Measurements from ENCODE around the gene TWNK. TPM values are rescaled to one million over a fixed set of nuclear protein-coding genes. Genes with fewer than 3 reads are reported as not detected.

The TWNK gene
- total and polyA plus RNA-seq, 10 of the 15 experiments (the other 5 are each of a cell fraction or from before 2014, with no cell fraction given) = 13.6 to 32.8 (median 18.0) TPM

DNA sequence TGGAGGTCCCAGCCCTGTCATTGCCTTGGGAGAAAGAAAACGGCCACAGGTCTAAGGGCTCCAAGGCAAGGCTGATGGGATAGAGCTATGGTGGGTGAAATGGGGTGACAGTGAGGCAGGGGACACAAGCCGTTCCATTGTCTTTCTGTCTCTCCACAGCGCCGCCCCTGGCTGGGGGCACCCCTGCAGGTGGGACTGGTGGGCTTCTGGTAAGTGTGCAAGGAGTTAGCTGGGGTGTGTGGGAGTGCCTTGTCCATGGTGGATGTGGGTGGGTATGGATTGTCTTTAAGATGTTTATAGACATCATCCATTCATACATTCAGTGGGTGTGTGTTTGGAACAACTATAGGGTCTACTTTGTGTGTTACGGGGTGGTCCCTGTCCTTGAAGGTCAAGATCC, 51.1 kb downstream of the TWNK start:
- no peaks in the 10 kb centered on the region for H4K20me1 ChIP-seq (ENCODE audit: control insufficient read depth, insufficient read depth)
- POLR2A ChIA-PET = no interaction called here
- FAIRE-seq (no peak), ATAC-seq (no peak), DNase-seq (ENCODE audit: low read depth, low spot score) (no peak)
- 38% methylated on average over 5 of the region's 5 CpGs for WGBS (ENCODE audit: insufficient coverage, insufficient replicate concordance, low lambda C conversion rate, missing lambda C conversion rate)
- CTCF ChIA-PET = interaction anchor here (3.6 to 24.4 kb wide), 3 partner anchors 22 to 104 kb away, joined by 18 to 885 read pairs (median 90); partner anchors contain the start of gene KAZALD1
- TF ChIP-seq ZNF207 (IDR thresholded peaks at IDR 0.05; ENCODE audit: borderline replicate concordance) (no peak), PAX8 (IDR thresholded peaks at IDR 0.05) (no peak), NR2C2 (IDR thresholded peaks at IDR 0.05; ENCODE audit: borderline replicate concordance, control insufficient read depth, insufficient read length, low read depth) (no peak)
- no peaks in the 10 kb centered on the region for H3K79me2 ChIP-seq (ENCODE audit: control insufficient read depth, insufficient read depth, low read length)
- BruUV-seq (replicated peaks) = no TSS peak
- RAD21 ChIA-PET (ENCODE audit: unreplicated experiment) = interaction anchor here (0.6 kb wide), 1 partner anchor 764 kb away, joined by 3 read pairs; no protein-coding TSS in a partner anchor
- no peaks in the 10 kb centered on the region for H3K27me3 ChIP-seq (replicated peaks in 1 of 2; ENCODE audit: control insufficient read depth in 2 of 2, insufficient read depth in 2 of 2, low read length in 1 of 2)
- H3K9me3 ChIP-seq (replicated peaks; ENCODE audit: control insufficient read depth, insufficient read depth, low read length) = no peaks in the 10 kb centered on the region
- intact Hi-C loops (cut with micrococcal nuclease; ENCODE audit: unreplicated experiment) = no loop called here
- no peak overlapping the region for H2AFZ ChIP-seq (ENCODE audit: control insufficient read depth, low read depth, low read length)
- no peaks in the 10 kb centered on the region for H3K36me3 ChIP-seq (ENCODE audit: control insufficient read depth in 2 of 2, insufficient read depth in 2 of 2, low read length in 1 of 2)
- H3K4me2 ChIP-seq (ENCODE audit: control insufficient read depth, insufficient read depth) = no peak overlapping the region
- H3K27ac ChIP-seq (ENCODE audit: control insufficient read depth, insufficient read depth) = no peak overlapping the region
- H3K4me3 ChIP-seq = no peak overlapping the region
- in situ Hi-C loops (cut with MboI) = loop anchor here (5.0 kb wide), 1 partner anchor 104 kb away; no protein-coding TSS in a partner anchor
- no peak overlapping the region for H3K9ac ChIP-seq (ENCODE audit: control insufficient read depth, insufficient read depth, low read length)
- H3K4me1 ChIP-seq (ENCODE audit: control insufficient read depth, insufficient read depth, low read length) = peaks cover 5% of the 10 kb centered on the region; the same call in 1 of the 2 replicates
- SMC1A ChIA-PET (ENCODE audit: uncharacterized antibody, unreplicated experiment) = interaction anchor here (1.2 to 1.3 kb wide), 2 partner anchors 12 to 19 kb away, joined by 3 to 5 read pairs; no protein-coding TSS in a partner anchor

DNA sequence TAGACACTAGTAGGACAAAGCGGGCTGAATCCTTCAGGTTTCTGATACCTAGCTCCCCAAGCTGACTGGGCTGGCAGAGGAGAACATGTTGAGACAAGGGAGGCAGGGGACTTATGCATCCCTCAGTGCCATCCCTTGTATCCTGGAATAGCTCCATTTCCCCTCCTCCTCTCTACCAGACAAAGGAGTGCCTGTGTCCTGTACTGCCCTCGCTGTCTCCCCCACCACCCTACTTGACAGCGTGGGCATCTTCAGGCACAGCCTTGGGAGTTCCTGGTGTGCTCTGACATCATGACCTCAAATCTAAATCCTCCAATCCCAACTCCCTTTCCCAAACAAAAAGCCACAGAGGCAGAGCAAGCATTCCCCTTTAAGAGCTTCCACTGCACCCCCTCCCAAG, 52.7 kb downstream of the TWNK start:
- intact Hi-C loops (cut with micrococcal nuclease; ENCODE audit: unreplicated experiment) (no loop called here), in situ Hi-C loops (cut with MboI) (no loop called here)
- RAD21 ChIA-PET (ENCODE audit: unreplicated experiment) = interaction anchor here (1.1 to 5.1 kb wide), 3 partner anchors 10 to 102 kb away, joined by 5 to 70 read pairs (median 15); no protein-coding TSS in a partner anchor
- Histone ChIP-seq H4K20me1 (ENCODE audit: control insufficient read depth, insufficient read depth) (no peaks in the 10 kb centered on the region), H3K36me3 (ENCODE audit: control insufficient read depth in 2 of 2, insufficient read depth in 2 of 2, low read length in 1 of 2) (no peaks in the 10 kb centered on the region), H2AFZ (ENCODE audit: control insufficient read depth, low read depth, low read length) (no peak overlapping the region), H3K27ac (ENCODE audit: control insufficient read depth, insufficient read depth) (no peak overlapping the region), H3K27me3 (replicated peaks in 1 of 2; ENCODE audit: control insufficient read depth in 2 of 2, insufficient read depth in 2 of 2, low read length in 1 of 2) (no peaks in the 10 kb centered on the region), H3K4me3 (no peak overlapping the region), H3K9me3 (replicated peaks; ENCODE audit: control insufficient read depth, insufficient read depth, low read length) (no peaks in the 10 kb centered on the region), H3K4me1 (ENCODE audit: control insufficient read depth, insufficient read depth, low read length) (peaks cover 5% of the 10 kb centered on the region; the same call in 1 of the 2 replicates), H3K79me2 (ENCODE audit: control insufficient read depth, insufficient read depth, low read length) (no peaks in the 10 kb centered on the region), H3K9ac (ENCODE audit: control insufficient read depth, insufficient read depth, low read length) (no peak overlapping the region), H3K4me2 (ENCODE audit: control insufficient read depth, insufficient read depth) (no peak overlapping the region)
- POLR2A ChIA-PET = no interaction called here
- TF ChIP-seq SUZ12 (IDR thresholded peaks at IDR 0.05; ENCODE audit: unreplicated experiment) = no peak
- TF ChIP-seq POLR2AphosphoS5 (IDR thresholded peaks at IDR 0.05; ENCODE audit: low read length) = no peak
- TF ChIP-seq IRF4 (IDR thresholded peaks at IDR 0.05; ENCODE audit: low read depth, low read length) = no peak
- TF ChIP-seq KAT2A (conservative IDR thresholded peaks at IDR 0.05; ENCODE audit: control insufficient read depth, low read depth, low read length) = no peak
- no peak for TF ChIP-seq NRF1 (conservative IDR thresholded peaks at IDR 0.05; ENCODE audit: low read depth, low read length)
- TF ChIP-seq PAX5 (IDR thresholded peaks at IDR 0.05; ENCODE audit: borderline replicate concordance, low read depth, low read length) = no peak
- FAIRE-seq = no peak
- ATAC-seq = no peak
- DNase-seq (ENCODE audit: low read depth, low spot score) = no peak
- SMC1A ChIA-PET (ENCODE audit: uncharacterized antibody, unreplicated experiment) = interaction anchor here (0.7 to 4.2 kb wide), 6 partner anchors 9 to 128 kb away, joined by 3 to 24 read pairs (median 4); partner anchors contain the start of genes PDZD7 and SFXN3
- WGBS (ENCODE audit: insufficient coverage, insufficient replicate concordance, low lambda C conversion rate, missing lambda C conversion rate) = 53% methylated on average over 3 of the region's 3 CpGs
- CTCF ChIA-PET = interaction anchor here (0.9 to 24.4 kb wide), 5 partner anchors 9 to 102 kb away, joined by 4 to 885 read pairs (median 22); partner anchors contain the start of genes KAZALD1, PDZD7 and SFXN3
- no TSS peak for BruUV-seq (replicated peaks)
